Astrocyte of the hippocampus (primary cell): Measurements from ENCODE around the gene MPIG6B.
A peak's percentile ranks its signal among the peaks of the same experiment; 100 is the strongest.

Experiments used
- DNase-seq: peaks from one replicate; pipeline ENCODE4 v3.0.0; 2011; ENCODE audit warnings: low read depth, low spot score

MPIG6B gene

GRCh38 chr6:31723245-31723979, at the start of gene MPIG6B:
Gene MPIG6B (plus strand): TSS chr6:31723373. CDS start chr6:31723384, 11 bp downstream.
- no peak for DNase-seq

GRCh38 chr6:31676322-31676903, 46.8 kb upstream of the MPIG6B start:
- no peak for DNase-seq

GRCh38 chr6:31676904-31677303, 46.3 kb upstream of the MPIG6B start:
- no peak for DNase-seq

- DNase-seq, result no peak
These were observed 45.2 kb upstream of the MPIG6B start for GRCh38 chr6:31677955-31678354.

- peak; percentile 93 for DNase-seq
These were observed 42.7 kb upstream of the MPIG6B start, which contains the start of gene LY6G5C for GRCh38 chr6:31680226-31681134. Gene LY6G5C (minus strand): TSS chr6:31681067. CDS start chr6:31680373, 694 bp downstream.

- peak; percentile 59 for DNase-seq
These were observed 42.0 kb upstream of the MPIG6B start for GRCh38 chr6:31681135-31681671.

- DNase-seq, result no peak
These were observed 39.6 kb upstream of the MPIG6B start for GRCh38 chr6:31683591-31683990.

- no peak for DNase-seq
These were observed 36.7 kb upstream of the MPIG6B start for GRCh38 chr6:31686483-31686882.

GRCh38 chr6:31687321-31687720, 35.9 kb upstream of the MPIG6B start:
- DNase-seq, result no peak

GRCh38 chr6:31687860-31688693, 35.1 kb upstream of the MPIG6B start:
- no peak for DNase-seq

GRCh38 chr6:31689249-31690110, 33.7 kb upstream of the MPIG6B start:
- DNase-seq, result no peak

GRCh38 chr6:31690231-31691077, 32.7 kb upstream of the MPIG6B start:
- DNase-seq, result no peak

- no peak for DNase-seq
These were observed 32.1 kb upstream of the MPIG6B start for GRCh38 chr6:31691078-31691463.

GRCh38 chr6:31691564-31692108, 31.5 kb upstream of the MPIG6B start:
- DNase-seq, result no peak

GRCh38 chr6:31692353-31692752, 30.8 kb upstream of the MPIG6B start:
- DNase-seq, result no peak

GRCh38 chr6:31692886-31693285, 30.3 kb upstream of the MPIG6B start:
- no peak for DNase-seq

- no peak for DNase-seq
These were observed 29.6 kb upstream of the MPIG6B start for GRCh38 chr6:31693535-31693934.

- no peak for DNase-seq
These were observed 25.6 kb upstream of the MPIG6B start for GRCh38 chr6:31697555-31697954.
